ENCODE data around the gene SHROOM3.

SHROOM3 gene

DNA sequence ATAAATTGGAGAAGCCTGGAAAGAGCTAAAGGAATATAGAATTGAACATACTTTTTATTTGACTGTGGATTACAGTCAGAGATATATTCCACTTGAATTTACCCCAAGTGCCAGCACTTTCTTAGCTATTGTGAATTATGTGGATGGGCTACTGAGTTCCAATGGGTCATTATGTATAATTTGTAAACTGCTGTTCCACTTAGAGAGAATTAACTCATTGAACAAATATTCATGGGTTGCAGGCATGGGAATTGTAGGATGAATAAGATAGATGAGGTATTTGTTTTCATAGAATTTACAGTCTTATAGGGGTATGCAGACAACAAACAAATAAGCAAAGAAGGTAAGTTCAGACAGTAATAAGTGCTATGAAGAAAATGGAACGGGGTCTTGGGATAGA is 195.7 kb downstream of the SHROOM3 start:
- DNase-seq, result no peak
- in situ Hi-C loops (cut with MboI; ENCODE audit: low pct_unique_long_range_greater_than_20kb, low sequenced_read_pairs), result no loop called here

DNA sequence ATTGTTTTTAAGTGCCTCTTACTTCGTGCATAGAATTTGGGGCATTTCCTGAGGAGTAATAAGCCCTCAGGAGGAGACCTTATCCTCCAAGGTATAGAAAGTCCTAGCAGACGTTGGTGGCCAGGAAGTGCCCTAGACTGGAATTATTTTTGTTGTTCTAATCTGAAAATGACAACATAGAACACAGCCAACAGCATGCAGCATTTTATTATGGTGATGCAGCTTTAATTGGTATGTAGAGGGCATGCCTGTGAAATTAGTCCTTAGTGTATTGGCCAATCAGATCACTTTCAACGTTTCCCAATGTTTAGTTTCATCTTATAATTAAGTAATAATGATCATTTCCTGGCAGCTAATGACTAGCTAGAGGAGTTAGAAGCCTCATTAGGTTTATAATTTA is 199.2 kb downstream of the SHROOM3 start:
- no peak for DNase-seq
- in situ Hi-C loops (cut with MboI; ENCODE audit: low pct_unique_long_range_greater_than_20kb, low sequenced_read_pairs), result no loop called here

DNA sequence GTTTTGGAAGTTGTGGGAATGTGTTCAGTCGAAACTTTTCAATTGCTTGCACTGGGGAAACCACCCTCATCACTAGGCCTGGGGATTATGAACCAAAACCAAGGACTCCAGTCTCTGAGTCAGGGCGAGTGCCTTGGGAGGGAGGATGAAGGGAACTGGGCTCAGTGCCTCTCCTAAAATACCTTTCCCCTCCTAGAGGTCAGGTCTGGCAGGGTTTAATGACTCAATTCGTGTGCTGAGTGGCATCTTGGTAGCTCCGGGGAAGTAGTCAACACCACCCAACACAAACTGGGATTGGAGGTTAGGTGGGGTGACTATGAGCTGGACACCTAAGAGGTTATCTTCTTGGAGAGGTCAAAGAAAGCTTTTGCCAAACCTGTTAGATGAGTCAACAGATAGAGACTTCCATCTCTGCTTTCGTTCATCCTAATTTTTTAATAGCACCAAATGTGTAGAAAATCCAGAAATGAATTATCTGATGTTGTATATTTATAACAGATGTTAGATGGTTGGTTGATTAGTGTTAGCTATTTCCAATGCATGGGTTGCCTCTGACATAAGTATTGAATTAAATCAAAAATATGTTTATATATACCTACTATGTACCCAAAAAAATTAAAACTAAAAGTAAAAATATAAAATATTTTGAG is 202.8 kb downstream of the SHROOM3 start:
- DNase-seq, result no peak
- in situ Hi-C loops (cut with MboI; ENCODE audit: low pct_unique_long_range_greater_than_20kb, low sequenced_read_pairs), result no loop called here

DNA sequence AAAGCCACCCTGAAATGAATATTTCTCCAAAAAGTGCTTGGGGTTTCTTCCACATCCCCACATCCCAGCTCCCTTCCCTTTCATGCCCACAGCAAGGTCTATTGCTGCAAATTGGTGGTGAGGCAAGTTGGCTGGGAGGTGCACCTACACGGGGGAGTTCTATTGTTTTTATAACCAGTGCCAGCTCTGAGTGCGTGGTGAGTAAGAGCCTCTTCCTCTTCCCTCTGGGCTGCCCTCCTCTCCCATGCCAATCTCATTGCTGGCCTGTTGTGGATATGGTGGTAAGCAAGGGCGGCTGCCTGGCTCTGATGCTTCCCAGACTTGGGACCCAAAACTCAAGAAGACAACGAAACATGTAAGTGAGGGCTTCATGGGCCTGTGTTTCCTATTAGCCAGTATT is 204.3 kb downstream of the SHROOM3 start:
- in situ Hi-C loops (cut with MboI; ENCODE audit: low pct_unique_long_range_greater_than_20kb, low sequenced_read_pairs), result no loop called here

DNA sequence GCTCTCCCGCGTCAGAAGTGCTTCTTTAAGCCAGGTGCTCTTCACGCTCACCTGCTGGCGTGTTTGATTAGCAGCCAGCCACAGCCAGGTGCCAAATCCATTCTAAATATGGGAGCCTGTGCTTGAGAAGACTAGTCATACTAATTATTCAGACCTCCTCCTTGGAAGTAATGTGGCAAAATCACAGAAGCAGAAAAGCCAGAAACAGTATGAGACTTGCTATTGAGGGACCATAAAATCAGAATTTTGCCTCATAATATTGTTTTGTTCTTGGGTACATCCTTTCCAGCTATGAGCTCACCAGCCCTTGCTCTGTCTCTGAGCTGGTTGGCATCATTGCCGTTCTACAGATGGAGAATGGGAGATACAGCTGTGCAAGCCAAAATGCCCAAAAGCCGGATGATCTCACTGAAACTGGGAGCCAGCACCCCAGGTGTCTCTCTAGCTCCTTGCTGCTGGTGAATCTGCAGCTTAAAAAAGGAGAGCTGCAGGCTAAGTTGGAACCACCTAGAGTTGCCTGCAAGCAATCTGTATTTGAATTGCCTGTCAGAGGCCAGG is 205.4 kb downstream of the SHROOM3 start:
- in situ Hi-C loops (cut with MboI; ENCODE audit: low pct_unique_long_range_greater_than_20kb, low sequenced_read_pairs), result no loop called here
- DNase-seq, result no peak

More for the DNA sequence above, 204.3 kb downstream of the SHROOM3 start:
- no peak for DNase-seq

DNA sequence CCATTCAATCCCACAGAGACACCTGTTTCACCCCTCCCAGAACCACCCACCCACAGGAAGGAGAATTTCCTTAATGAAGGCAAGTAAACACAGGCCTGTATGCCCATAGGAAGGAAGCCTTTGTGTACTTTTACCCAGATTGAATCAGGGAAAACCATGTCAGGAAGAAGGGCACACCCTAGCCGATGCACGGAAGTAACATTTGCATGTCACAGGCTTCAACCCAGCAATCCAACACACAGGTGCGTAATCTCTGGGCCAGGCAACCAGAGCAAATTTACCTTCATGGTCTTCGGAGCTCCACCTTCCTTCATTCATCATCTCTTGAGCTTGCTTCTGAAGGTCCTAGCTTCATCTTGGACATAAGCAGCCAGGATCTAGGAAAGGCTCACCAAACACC is 206.3 kb downstream of the SHROOM3 start:
- DNase-seq, result no peak
- in situ Hi-C loops (cut with MboI; ENCODE audit: low pct_unique_long_range_greater_than_20kb, low sequenced_read_pairs), result no loop called here

DNA sequence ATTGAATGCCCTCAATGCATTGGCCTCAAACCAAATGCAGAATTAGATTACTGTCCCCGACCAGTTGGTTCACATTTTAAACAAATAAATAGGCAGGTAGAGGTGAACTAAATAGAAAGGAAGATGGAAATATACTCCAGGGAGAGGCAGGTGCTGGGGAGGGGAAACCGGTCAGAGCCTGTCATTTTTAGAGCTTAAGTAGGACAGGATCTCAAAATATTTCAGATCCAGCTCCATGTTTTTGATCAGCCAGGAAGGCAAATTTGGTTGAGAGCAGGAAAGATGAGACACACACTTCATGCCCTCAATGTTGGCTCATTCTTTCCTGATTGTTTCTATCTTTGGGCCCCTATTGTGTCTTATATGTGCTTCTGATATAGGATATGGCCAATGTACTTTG is 206.7 kb downstream of the SHROOM3 start:
- DNase-seq, result no peak
- in situ Hi-C loops (cut with MboI; ENCODE audit: low pct_unique_long_range_greater_than_20kb, low sequenced_read_pairs), result no loop called here

DNA sequence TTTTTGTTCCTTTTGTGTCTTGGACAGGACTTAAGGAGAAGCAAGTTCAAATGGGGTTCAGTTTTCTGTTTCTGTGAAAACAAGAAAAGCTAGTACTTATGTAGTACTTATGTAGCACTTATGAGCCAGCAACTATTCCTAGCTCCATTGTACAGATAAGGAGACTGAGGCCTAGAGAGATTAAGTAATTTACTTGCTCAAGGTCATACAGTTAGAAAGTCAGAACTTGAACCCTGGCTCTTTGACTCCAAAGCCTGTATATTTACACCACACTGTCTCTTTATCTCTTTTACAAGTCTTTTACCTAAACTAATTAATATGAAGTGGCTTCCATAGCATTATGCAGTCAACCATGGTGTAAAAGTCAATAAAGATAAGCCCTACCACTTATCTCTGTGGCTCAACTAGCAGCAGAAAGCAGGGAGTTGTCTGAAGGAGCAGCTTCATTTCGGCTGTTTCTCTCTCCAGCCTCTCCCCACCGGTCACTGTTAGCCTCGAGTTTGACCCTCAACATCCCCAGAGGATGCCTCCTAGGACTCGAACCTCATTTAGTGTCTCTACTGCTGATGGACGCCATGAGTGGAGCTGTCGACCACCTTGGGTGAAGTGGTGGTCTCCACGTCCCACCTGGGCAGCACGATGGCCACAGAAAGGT is 209.9 kb downstream of the SHROOM3 start:
- in situ Hi-C loops (cut with MboI; ENCODE audit: low pct_unique_long_range_greater_than_20kb, low sequenced_read_pairs), result no loop called here
- DNase-seq, result no peak

DNA sequence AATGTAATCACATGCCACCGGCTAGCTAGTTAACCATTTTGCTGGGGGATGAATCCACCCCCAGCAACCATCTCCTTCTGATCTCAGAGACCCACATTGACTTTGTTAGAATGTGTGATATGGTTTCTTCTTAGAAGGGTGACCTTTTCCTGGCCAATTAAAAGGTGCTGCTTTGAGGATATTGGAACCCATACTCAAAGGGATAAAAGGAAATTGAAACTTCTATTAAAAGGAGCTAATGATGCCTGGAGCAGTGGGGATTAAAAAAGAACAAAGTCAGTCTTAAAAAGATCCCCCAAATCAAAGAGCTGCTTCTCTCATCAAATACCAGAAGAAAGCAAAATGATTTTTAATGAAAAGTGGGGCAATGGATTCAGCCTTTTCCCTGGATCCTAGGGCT is 214.1 kb downstream of the SHROOM3 start:
- DNase-seq, result no peak
- in situ Hi-C loops (cut with MboI; ENCODE audit: low pct_unique_long_range_greater_than_20kb, low sequenced_read_pairs), result no loop called here

DNA sequence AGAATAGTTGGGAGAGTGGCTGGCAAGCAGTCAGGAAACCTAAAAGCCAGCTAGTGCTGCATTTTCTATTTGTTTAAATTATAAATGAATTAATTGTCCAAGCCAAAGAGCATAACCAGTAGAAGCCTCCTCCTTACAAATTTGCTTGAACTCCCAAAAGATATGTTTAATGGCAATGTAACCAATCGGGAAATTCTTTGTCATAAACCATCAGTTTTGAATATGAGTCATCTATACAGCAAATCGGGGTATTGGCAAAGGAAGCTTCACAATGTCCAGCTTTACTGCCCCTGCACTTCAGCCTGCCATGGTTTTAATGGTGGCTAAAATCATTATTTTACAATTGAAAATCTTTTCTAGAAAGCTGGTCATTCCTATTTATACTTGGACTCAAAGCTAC is 216.6 kb downstream of the SHROOM3 start:
- in situ Hi-C loops (cut with MboI; ENCODE audit: low pct_unique_long_range_greater_than_20kb, low sequenced_read_pairs), result no loop called here
- DNase-seq, result no peak

DNA sequence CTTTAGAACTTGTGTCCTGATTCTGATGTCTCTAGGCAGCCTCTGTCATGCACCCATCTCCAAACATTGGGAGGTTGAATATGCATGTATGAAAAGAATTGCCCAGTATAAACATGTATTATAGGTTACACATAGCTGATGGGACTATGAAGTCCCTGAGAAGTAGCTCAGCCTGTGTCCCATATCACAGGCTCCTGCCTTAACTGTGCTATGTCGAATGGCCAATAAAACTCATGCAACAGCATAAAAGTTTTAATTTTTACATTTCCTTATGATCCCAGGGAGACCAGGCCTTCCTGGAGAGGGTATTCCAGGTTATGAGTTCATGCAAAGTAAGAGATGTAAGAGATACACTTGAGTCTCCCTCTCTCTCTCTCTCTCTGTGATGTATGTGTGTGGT is 217.4 kb downstream of the SHROOM3 start:
- in situ Hi-C loops (cut with MboI; ENCODE audit: low pct_unique_long_range_greater_than_20kb, low sequenced_read_pairs), result no loop called here
- DNase-seq, result no peak

DNA sequence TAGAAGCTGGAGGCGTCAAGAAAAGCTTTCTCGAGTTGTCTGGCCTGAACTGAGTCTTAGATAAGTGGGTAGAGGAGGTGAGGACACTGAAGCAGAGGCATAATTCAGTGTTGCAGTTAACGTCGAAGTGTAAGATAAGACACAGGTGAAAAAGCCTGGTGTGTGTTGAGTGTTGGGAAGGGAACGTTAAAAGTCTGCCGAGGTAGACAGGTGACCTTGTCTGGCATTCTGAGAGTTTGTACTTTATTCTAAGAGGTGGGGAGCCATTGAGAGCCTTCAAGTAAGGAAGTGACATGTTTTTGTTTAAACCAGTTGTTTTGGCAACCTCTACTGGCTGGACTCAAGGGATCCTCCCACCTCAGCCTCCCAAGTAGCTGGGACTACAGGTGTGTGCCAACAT is 219.1 kb downstream of the SHROOM3 start:
- in situ Hi-C loops (cut with MboI; ENCODE audit: low pct_unique_long_range_greater_than_20kb, low sequenced_read_pairs), result no loop called here

DNA sequence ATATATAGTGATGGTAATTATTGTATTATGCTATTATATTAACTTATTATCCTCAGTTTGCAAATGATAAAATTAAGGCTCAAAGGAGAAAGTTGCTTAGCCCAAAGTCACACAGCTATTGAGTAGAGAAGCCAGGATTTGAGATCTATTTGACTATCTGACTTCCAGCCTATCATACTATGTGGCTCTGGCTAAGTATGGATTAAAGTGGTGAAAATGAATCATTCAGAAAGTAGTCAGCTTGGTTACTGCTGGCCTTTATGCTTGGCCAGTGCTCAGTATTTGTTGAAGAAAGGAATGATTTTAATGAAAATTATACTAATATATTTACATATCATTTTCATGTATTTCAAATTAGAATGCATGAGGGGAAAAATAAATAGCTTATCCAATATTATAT is 219.8 kb downstream of the SHROOM3 start:
- in situ Hi-C loops (cut with MboI; ENCODE audit: low pct_unique_long_range_greater_than_20kb, low sequenced_read_pairs), result no loop called here
- DNase-seq, result no peak

More for the DNA sequence above, 219.1 kb downstream of the SHROOM3 start:
- DNase-seq, result no peak

DNA sequence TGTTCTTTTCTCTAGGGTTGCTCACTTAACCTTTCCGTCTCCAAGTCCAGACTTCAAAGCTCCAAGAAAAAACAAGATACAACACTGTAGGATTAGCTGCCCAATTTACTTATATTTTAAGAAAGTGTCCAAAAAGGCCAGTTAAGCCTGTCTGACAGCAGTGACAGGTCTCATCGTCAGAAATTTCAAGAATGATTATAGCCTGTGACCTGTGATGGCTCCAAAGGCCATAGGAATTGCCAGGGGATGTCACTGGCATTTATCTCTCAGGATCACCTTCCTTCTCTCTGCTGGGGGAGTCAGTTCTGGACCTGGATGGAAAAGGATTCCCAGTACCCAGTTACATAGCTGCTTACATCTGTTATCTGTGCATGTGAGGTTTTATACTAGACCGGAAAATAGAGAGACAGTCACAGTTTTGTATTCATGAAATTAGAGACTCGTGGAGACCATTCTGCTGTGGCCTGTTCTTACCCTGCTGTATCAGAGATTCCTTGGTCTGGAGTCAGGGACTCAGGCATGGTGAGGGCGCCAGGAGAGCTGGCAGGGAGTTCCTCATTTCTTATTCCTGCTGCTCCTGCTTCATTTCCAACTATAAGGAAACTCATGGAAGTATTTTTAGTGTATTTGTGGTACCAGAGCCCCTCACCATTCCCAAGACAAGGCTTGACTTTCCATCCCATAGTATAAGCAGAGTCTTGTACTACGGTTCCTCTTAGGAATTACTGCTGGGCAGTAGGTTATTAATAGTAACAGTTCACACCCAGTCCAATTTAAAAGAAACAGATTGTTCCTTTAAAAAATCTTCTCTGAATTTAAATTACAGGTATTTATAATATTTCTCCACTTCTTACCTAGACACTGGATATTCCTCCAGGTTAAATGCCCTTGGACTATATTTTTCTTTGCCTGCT is 220.8 kb downstream of the SHROOM3 start:
- no peak for DNase-seq
- in situ Hi-C loops (cut with MboI; ENCODE audit: low pct_unique_long_range_greater_than_20kb, low sequenced_read_pairs), result no loop called here

DNA sequence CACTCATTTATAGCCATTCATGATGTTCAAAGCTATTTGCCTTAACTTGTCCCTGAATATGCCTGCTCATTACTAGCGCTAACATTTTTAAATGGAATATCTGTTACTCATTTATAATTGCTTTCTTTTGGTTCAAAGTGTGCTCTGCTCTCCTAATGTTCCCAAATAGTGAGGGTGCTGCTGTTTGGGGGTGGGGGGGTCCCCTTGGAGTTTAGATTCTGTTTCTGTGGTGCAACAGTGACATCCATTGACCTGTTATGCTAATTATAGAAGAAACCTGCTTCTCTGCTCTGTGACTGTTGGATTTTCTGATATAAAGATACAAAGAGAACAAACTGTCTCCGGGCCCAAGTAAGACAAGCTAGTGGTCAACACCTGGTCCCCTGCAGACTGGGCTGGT is 222.4 kb downstream of the SHROOM3 start:
- in situ Hi-C loops (cut with MboI; ENCODE audit: low pct_unique_long_range_greater_than_20kb, low sequenced_read_pairs), result no loop called here
- no peak for DNase-seq

DNA sequence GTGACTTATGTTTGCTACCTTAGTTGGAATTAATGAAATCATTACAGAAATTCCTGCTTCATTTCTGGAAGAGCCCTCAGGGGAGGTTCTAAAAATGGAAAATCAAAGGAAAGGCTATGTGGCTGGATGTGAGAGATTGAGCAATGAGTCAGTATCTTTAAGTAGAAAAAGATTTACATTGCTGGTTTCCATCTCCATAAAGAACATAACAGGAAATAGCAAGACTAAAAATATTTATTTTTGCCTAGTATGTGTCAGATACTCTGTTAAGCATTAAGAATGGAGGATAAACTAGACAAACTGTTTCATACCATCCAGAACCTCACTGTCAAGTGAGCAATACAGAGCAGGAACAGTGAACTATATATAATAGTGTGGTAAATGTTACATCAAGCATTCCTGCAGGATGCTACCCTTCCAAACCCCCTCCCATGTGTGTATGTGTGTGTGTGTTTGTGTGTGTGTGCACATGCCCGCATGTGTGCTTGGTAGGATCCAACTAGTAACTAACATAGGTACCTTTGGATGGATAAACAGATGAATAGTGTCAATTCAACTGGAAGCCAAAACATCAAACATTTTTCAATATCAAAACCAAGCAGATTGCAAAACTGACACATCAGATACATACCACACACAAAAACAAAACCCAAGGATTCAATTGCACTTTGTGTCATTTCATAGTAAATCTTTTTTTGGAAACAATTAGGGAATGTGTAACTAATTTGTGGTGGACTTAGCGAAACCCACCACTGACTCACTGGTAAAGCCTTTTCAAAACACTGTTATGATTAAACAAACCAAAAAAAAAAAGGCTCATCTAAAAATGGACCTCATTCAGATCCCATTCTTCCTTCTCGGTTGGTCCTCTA is 223.4 kb downstream of the SHROOM3 start:
- in situ Hi-C loops (cut with MboI; ENCODE audit: low pct_unique_long_range_greater_than_20kb, low sequenced_read_pairs), result no loop called here
- no peak for DNase-seq

DNA sequence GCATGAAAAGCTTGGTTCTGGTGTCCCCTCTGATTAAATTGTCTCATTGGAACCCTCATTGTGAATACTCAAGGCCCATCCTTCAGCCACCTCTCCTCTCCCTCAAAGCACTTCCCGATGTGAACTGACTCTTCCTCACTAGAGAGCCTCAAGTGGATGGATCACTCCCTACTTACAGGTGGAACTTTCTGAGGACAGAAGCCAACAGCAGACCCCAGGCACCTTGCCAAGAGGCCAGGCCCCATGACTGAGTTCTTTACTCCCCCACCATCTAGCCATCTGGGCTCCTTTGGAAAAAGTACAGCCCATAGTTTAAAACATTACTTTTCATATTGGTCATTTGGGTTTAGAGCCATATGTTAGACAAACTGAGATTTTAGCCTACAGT is 224.1 kb downstream of the SHROOM3 start:
- in situ Hi-C loops (cut with MboI; ENCODE audit: low pct_unique_long_range_greater_than_20kb, low sequenced_read_pairs), result no loop called here
- no peak for DNase-seq

DNA sequence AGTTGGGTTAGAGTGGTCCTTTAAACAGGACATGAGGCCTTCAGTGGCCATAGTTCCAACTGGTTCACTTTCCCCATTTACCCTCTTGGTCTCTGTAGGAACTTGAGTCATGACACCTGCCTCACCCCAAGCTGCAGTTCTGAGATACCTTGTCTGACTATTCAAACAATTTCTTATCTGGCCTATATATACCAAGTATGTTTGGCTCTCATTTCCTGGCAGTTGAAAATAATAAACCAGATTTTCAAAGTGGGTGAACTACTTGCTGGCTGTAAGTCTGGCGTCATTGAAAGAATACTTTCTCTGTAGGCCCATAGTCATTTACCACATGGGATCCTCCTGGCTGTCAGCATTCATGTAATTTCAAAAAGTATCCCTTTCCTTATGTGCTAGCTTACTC is 228.8 kb downstream of the SHROOM3 start:
- in situ Hi-C loops (cut with MboI; ENCODE audit: low pct_unique_long_range_greater_than_20kb, low sequenced_read_pairs), result no loop called here
- DNase-seq, result no peak

DNA sequence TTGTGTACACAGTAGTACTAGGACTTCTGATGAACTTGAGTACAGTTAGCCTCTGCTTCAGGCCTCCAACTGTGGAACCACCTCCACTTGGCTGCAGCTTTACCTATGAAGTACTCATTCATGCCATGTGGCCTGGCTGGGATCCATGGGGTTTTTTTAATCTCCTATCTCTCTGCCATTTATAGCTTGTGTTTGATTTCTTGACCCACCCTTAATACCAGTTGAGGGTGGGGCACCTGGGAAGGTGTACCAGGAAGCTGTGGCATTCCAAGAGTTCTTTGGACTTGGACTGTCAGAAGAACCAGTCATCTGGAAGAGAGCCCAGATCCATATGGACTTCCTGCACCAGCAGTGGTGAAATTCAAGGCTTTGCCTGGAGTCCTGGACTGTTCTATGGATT is 230.1 kb downstream of the SHROOM3 start:
- no peak for DNase-seq
- in situ Hi-C loops (cut with MboI; ENCODE audit: low pct_unique_long_range_greater_than_20kb, low sequenced_read_pairs), result no loop called here
